ENCODE results near the gene RAB17. TPM values are rescaled to one million over a fixed set of nuclear protein-coding genes. Genes with fewer than 3 reads are reported as not detected.
A peak's percentile ranks its signal among the peaks of the same experiment; 100 is the strongest.

Gene RAB17
- total and polyA plus RNA-seq, 4 donors, result 19.3 to 73.3 (median 46.4) TPM

- no peak for ATAC-seq (ENCODE audit: insufficient read depth, low FRiP score)
- Histone ChIP-seq H3K36me3 (ENCODE audit: control insufficient read depth in 4 of 4, insufficient read depth in 4 of 4, low read length in 4 of 4) (peaks cover 0 to 6% (median 0%) of the 10 kb centered on the region in 4 donors), H3K27me3 (ENCODE audit: control insufficient read depth in 3 of 3, insufficient read depth in 3 of 3, low read length in 2 of 3) (peaks cover 0 to 2% (median 2%) of the 10 kb centered on the region in 3 donors), H3K27ac (ENCODE audit: low read depth in 1 of 2, low read length in 1 of 2) (peak overlapping the region in 1 of 2 donors; percentile 17), H3K4me3 (no peak overlapping the region), H3K9me3 (ENCODE audit: control insufficient read depth in 4 of 4, insufficient read depth in 3 of 4, low read length in 3 of 4) (peaks cover 0 to 7% (median under 1%) of the 10 kb centered on the region in 4 donors), H3K4me1 (ENCODE audit: control insufficient read depth in 5 of 5, insufficient read depth in 5 of 5, low read length in 5 of 5) (peaks cover 0 to 8% (median 0%) of the 10 kb centered on the region in 5 donors), H3K9ac (ENCODE audit: insufficient read depth in 1 of 2, low read length in 2 of 2) (no peak overlapping the region)
- peak; percentile 43 to 70 (median 44) for DNase-seq
- TF ChIP-seq, protein P1, sequence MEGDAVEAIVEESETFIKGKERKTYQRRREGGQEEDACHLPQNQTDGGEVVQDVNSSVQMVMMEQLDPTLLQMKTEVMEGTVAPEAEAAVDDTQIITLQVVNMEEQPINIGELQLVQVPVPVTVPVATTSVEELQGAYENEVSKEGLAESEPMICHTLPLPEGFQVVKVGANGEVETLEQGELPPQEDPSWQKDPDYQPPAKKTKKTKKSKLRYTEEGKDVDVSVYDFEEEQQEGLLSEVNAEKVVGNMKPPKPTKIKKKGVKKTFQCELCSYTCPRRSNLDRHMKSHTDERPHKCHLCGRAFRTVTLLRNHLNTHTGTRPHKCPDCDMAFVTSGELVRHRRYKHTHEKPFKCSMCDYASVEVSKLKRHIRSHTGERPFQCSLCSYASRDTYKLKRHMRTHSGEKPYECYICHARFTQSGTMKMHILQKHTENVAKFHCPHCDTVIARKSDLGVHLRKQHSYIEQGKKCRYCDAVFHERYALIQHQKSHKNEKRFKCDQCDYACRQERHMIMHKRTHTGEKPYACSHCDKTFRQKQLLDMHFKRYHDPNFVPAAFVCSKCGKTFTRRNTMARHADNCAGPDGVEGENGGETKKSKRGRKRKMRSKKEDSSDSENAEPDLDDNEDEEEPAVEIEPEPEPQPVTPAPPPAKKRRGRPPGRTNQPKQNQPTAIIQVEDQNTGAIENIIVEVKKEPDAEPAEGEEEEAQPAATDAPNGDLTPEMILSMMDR (IDR thresholded peaks at IDR 0.05; ENCODE audit: control extremely low read depth, extremely low read depth), result no peak
- 55 to 73% methylated on average over 22 of the region's 22 CpGs for WGBS, 2 donors
These were observed 31.4 kb downstream of the RAB17 start for GRCh38 chr2:237558961-237559641.

- ATAC-seq (ENCODE audit: insufficient read depth, low FRiP score) (no peak), DNase-seq (no peak)
- Histone ChIP-seq H3K9me3 (ENCODE audit: control insufficient read depth in 4 of 4, insufficient read depth in 3 of 4, low read length in 3 of 4) (peaks cover 0 to 7% (median under 1%) of the 10 kb centered on the region in 4 donors), H3K9ac (ENCODE audit: insufficient read depth in 1 of 2, low read length in 2 of 2) (no peak overlapping the region), H3K4me1 (ENCODE audit: control insufficient read depth in 5 of 5, insufficient read depth in 5 of 5, low read length in 5 of 5) (peaks cover 0 to 8% (median 0%) of the 10 kb centered on the region in 5 donors), H3K27me3 (ENCODE audit: control insufficient read depth in 3 of 3, insufficient read depth in 3 of 3, low read length in 2 of 3) (peaks cover 0 to 2% (median 0%) of the 10 kb centered on the region in 3 donors), H3K27ac (ENCODE audit: low read depth in 1 of 2, low read length in 1 of 2) (no peak overlapping the region), H3K36me3 (ENCODE audit: control insufficient read depth in 4 of 4, insufficient read depth in 4 of 4, low read length in 4 of 4) (peaks cover 0 to 12% (median 0%) of the 10 kb centered on the region in 4 donors), H3K4me3 (no peak overlapping the region)
- 67 to 69% methylated on average over 4 of the region's 4 CpGs for WGBS, 2 donors
- TF ChIP-seq, protein P1 (IDR thresholded peaks at IDR 0.05; ENCODE audit: control extremely low read depth, extremely low read depth), result no peak
These were observed 32.9 kb downstream of the RAB17 start for GRCh38 chr2:237557633-237558015.

DNA sequence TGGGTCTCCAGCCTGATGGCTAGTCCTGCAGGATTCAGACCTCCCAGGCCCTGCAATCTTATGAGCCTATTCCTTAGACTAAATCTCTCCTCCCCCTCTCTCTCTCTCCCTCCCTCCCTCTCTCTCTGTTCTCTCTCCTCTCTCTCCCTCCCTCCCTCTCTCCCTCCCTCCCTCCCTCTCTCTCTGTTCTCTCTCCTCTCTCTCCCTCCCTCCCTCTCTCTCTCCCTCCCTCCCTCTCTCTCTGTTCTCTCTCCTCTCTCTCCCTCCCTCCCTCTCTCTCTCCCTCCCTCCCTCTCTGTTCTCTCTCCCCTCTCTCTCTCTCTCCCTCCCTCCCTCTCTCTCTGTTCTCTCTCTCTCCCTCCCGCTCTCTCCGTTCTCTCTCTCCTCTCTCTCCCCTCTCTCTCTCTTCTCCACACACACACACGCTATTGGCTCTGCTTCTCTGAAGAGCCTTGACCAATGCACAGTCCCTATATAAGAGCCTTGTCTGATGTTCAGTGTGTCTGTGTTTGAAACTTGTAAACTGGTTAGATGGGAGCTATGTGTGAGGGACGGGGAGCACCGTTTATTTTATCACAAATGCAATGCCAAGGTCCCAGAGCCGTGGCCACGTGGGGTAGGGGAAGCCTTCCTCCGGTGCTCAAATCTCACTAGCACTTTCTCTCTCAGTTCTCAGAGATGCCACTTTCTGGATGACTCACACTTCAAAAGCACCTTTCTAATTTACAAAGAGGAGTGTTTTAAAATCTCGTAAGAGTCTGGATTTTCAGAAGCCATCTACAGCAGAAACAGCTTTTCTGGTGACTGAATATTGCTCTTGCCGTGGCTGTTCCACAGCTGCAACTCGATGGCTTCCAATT, 33.5 kb downstream of the RAB17 start:
- H3K4me3 ChIP-seq, result no peak overlapping the region
- peaks cover 0 to 12% (median 0%) of the 10 kb centered on the region in 4 donors for H3K36me3 ChIP-seq (ENCODE audit: control insufficient read depth in 4 of 4, insufficient read depth in 4 of 4, low read length in 4 of 4)
- peaks cover 0 to 7% (median under 1%) of the 10 kb centered on the region in 4 donors for H3K9me3 ChIP-seq (ENCODE audit: control insufficient read depth in 4 of 4, insufficient read depth in 3 of 4, low read length in 3 of 4)
- no peak for ATAC-seq (ENCODE audit: insufficient read depth, low FRiP score)
- H3K27me3 ChIP-seq (ENCODE audit: control insufficient read depth in 3 of 3, insufficient read depth in 3 of 3, low read length in 2 of 3), result peaks cover 0 to 2% (median 0%) of the 10 kb centered on the region in 3 donors
- TF ChIP-seq, protein P1 (IDR thresholded peaks at IDR 0.05; ENCODE audit: control extremely low read depth, extremely low read depth), result no peak
- peaks cover 0 to 8% (median 0%) of the 10 kb centered on the region in 5 donors for H3K4me1 ChIP-seq (ENCODE audit: control insufficient read depth in 5 of 5, insufficient read depth in 5 of 5, low read length in 5 of 5)
- DNase-seq, result no peak
- 63 to 66% methylated on average over 11 of the region's 11 CpGs for WGBS, 2 donors
- no peak overlapping the region for H3K27ac ChIP-seq (ENCODE audit: low read depth in 1 of 2, low read length in 1 of 2)
- H3K9ac ChIP-seq (ENCODE audit: insufficient read depth in 1 of 2, low read length in 2 of 2), result no peak overlapping the region

Data from lung (tissue), 12 donors.